Type B pancreatic cell (in vitro differentiated cells): Measurements from ENCODE around the gene CHEK1. TPM values are rescaled to one million over a fixed set of nuclear protein-coding genes. Genes with fewer than 3 reads are reported as not detected.
"Not testable (repeated sequence)": the region's sequence is repeated elsewhere in the genome, so short reads cannot be mapped to it uniquely, and the experiment has no call there.

ENCODE experiments used
- DNase-seq: peaks from one replicate; pipeline ENCODE4 v3.0.0; 2021; ENCODE audit warnings: mixed read lengths; ENCODE audit not compliant: unreplicated experiment; ENCODE audit errors: extremely low spot score
- H3K27ac Mint-ChIP-seq: 2 replicates; pipeline ENCODE4 v1.8.0; 2021; ENCODE audit warnings: mild to moderate bottlenecking, mixed read lengths
- H3K27me3 Mint-ChIP-seq: 2 replicates; pipeline ENCODE4 v1.8.0; 2021; ENCODE audit warnings: mixed read lengths
- H3K36me3 Mint-ChIP-seq: 2 replicates; pipeline ENCODE4 v1.8.0; 2021; ENCODE audit warnings: mixed read lengths
- H3K4me1 Mint-ChIP-seq: one replicate; pipeline ENCODE4 v1.8.0; 2021; ENCODE audit warnings: mixed read lengths; ENCODE audit not compliant: unreplicated experiment
- H3K4me3 Mint-ChIP-seq: 2 replicates; pipeline ENCODE4 v1.8.0; 2021; ENCODE audit warnings: mild to moderate bottlenecking, mixed read lengths
- H3K9me3 Mint-ChIP-seq: 2 replicates; pipeline ENCODE4 v1.8.0; 2021; ENCODE audit warnings: mixed read lengths
- total RNA-seq: library from RNA; stranded (reverse); gene quantifications from 2 replicates; pipeline ENCODE4 v1.2.1, GENCODE V29; 2021; ENCODE audit warnings: low replicate concordance
- TF ChIP-seq, protein P1 (sequence below): fragments of 200-600 bp; sonication (generic); conservative IDR thresholded peaks from 2 replicates; pipeline ENCODE4 v1.5.0; 2021; ENCODE audit warnings: antibody characterized with exemption, mild to moderate bottlenecking

Gene CHEK1
- total RNA-seq, 1 donor from 2014 or later: 54.1 TPM

DNA sequence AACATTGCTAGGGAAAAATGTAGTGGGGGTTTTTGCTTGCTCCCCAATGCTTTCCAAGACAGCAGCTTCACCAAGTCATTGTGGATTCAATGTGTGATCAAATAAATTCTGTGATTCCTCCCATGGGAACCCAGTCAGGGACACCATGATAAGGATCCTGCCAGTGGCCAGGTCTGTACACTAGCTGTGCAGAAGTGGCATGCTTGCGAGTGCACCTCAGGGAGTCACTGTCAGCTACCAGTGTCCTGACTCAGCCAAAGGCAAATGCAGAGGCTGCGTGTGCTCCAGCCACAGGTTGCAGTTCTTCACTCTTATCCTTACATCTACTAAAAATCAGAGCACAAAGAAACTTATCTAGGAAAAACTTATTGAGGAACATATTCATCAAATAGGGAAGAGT, 65.0 kb downstream of the CHEK1 start:
- H3K27me3 Mint-ChIP-seq: no peaks in the 10 kb centered on the region
- TF ChIP-seq, protein P1, sequence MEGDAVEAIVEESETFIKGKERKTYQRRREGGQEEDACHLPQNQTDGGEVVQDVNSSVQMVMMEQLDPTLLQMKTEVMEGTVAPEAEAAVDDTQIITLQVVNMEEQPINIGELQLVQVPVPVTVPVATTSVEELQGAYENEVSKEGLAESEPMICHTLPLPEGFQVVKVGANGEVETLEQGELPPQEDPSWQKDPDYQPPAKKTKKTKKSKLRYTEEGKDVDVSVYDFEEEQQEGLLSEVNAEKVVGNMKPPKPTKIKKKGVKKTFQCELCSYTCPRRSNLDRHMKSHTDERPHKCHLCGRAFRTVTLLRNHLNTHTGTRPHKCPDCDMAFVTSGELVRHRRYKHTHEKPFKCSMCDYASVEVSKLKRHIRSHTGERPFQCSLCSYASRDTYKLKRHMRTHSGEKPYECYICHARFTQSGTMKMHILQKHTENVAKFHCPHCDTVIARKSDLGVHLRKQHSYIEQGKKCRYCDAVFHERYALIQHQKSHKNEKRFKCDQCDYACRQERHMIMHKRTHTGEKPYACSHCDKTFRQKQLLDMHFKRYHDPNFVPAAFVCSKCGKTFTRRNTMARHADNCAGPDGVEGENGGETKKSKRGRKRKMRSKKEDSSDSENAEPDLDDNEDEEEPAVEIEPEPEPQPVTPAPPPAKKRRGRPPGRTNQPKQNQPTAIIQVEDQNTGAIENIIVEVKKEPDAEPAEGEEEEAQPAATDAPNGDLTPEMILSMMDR: no peak
- H3K27ac Mint-ChIP-seq: no peak overlapping the region
- no peak overlapping the region for H3K4me3 Mint-ChIP-seq
- H3K9me3 Mint-ChIP-seq: peaks cover 3% of the 10 kb centered on the region
- no peaks in the 10 kb centered on the region for H3K36me3 Mint-ChIP-seq
- DNase-seq: no peak
- no peaks in the 10 kb centered on the region for H3K4me1 Mint-ChIP-seq

DNA sequence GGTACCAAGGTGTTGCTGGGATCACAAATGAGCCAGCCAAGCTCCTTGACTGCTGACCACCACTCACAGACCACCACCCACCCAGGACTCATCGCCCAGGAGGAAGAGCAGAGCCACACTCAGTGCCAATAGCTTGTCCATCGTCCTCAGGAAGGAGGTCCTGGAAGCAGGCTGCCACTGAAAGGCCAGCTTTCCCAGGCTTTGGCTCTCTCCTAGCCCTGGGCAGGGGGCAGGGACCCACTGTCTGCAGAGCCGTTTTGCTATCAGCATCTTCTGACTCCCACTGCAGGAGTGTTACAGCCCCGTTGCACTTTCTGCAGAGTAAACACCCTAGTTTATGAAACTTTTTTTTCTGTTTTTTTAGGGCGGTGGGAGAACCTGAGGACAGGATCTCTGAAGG, 67.9 kb downstream of the CHEK1 start:
- H3K9me3 Mint-ChIP-seq: peaks cover 4% of the 10 kb centered on the region
- H3K27ac Mint-ChIP-seq: no peak overlapping the region
- no peak overlapping the region for H3K4me3 Mint-ChIP-seq
- TF ChIP-seq, protein P1: no peak
- no peaks in the 10 kb centered on the region for H3K36me3 Mint-ChIP-seq
- H3K4me1 Mint-ChIP-seq: no peaks in the 10 kb centered on the region
- H3K27me3 Mint-ChIP-seq: no peaks in the 10 kb centered on the region
- no peak for DNase-seq

- Mint-ChIP-seq H3K27me3 (no peaks in the 10 kb centered on the region), H3K4me3 (no peak overlapping the region), H3K27ac (no peak overlapping the region), H3K36me3 (no peaks in the 10 kb centered on the region), H3K4me1 (no peaks in the 10 kb centered on the region), H3K9me3 (peaks cover 4% of the 10 kb centered on the region)
- TF ChIP-seq, protein P1: no peak
- no peak for DNase-seq
These were observed 70.0 kb downstream of the CHEK1 start for GRCh38 chr11:125694951-125695350.

DNA sequence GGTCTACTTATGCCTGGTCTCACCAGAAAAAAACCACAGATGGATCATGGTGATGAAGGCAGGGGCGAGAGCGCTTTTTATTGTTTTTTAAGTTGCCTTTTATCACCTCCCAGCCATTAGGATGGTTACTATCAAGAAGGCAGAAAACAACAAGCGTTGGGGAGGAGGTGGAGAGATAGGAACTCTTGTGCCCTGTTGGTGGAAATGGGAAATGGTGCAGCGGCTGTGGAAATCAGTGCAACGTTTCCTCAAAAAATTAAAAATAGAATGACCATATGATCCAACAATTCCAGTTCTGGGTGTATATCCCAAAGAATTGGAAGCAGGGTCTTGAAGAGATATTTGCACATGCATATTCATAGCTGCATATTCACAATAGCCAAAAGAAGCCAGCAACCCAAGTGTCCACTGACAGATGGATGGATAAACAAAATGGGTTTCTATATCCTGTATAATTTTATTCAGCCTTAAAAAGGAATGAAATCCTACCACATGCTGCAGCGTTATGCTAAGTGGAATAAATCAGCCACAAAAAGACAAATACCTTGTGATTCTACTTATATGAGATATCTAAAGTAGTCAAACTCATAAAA, 76.2 kb downstream of the CHEK1 start:
- H3K9me3 Mint-ChIP-seq: no peaks in the 10 kb centered on the region
- H3K4me3 Mint-ChIP-seq: no peak overlapping the region
- no peaks in the 10 kb centered on the region for H3K27me3 Mint-ChIP-seq
- no peak for DNase-seq
- TF ChIP-seq, protein P1: no peak
- no peaks in the 10 kb centered on the region for H3K36me3 Mint-ChIP-seq
- H3K27ac Mint-ChIP-seq: no peak overlapping the region
- no peaks in the 10 kb centered on the region for H3K4me1 Mint-ChIP-seq

DNA sequence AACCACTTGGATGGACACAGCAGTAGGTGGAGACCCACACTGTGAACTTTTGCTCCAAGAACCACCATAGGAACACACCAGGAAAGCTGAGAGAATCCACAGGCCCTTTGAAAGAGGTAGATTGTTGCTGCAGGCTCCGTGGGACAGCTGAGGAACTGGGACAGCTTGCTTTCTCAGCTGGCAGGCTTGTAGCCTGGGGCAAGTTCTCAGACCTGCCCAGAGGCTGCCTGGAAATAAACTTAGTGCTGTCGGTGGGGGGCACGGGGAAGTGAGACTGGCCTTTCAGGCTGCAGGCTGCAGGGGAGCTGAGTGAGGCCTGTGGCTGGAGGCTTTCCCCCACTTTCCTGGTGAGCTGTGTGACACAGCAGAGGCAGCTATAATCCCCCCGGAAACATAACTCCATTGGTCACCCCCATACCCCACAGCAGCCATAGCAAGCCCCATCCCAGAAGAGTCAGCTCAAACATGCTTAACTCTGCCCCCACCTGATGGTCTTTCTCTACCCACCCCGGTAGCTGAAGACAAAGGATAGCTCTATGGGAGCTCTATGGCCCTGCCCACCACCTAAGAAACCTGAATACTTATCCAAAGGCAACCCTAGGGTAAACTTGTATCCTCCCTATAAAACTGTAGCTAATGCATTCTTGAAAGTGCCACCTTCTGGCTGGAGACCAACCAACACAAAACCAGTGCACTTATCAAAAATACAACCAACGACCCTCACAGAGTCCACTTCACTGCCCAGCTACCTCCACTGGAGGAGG, 77.1 kb downstream of the CHEK1 start:
- H3K27me3 Mint-ChIP-seq: peaks cover 3% of the 10 kb centered on the region
- H3K36me3 Mint-ChIP-seq: no peaks in the 10 kb centered on the region
- no peaks in the 10 kb centered on the region for H3K9me3 Mint-ChIP-seq
- no peak overlapping the region for H3K4me3 Mint-ChIP-seq
- no peak overlapping the region for H3K27ac Mint-ChIP-seq
- H3K4me1 Mint-ChIP-seq: no peaks in the 10 kb centered on the region
- TF ChIP-seq, protein P1: no peak
- no peak for DNase-seq

- not testable (repeated sequence) for H3K9me3 Mint-ChIP-seq, H3K4me3 Mint-ChIP-seq, DNase-seq, H3K27ac Mint-ChIP-seq, H3K4me1 Mint-ChIP-seq, H3K36me3 Mint-ChIP-seq
- H3K27me3 Mint-ChIP-seq: peaks cover 20% of the 10 kb centered on the region
These were observed 79.7 kb downstream of the CHEK1 start for GRCh38 chr11:125704686-125705085.
